Loucy (cell line): Measurements from ENCODE around the gene ACACB.

Experiments
- H2AFZ ChIP-seq: fragments of 200-600 bp; sonication (generic); 2 replicates; pipeline ENCODE4 v1.6.0; 2016; ENCODE audit warnings: antibody characterized with exemption, mild to moderate bottlenecking, low read length, moderate library complexity
- H3F3A ChIP-seq: fragments of 200-600 bp; 2 replicates; pipeline ENCODE4 v1.6.0; 2016; ENCODE audit warnings: antibody characterized with exemption, low read depth, mild to moderate bottlenecking
- H3K27me3 ChIP-seq: fragments of 200-600 bp; sonication (generic); 2 replicates; pipeline ENCODE4 v1.6.1; 2014; ENCODE audit warnings: low read length, mild to moderate bottlenecking; ENCODE audit not compliant: insufficient read depth, poor library complexity, severe bottlenecking
- H3K36me3 ChIP-seq: fragments of 200-600 bp; sonication (generic); 2 replicates; pipeline ENCODE4 v1.6.1; 2016; ENCODE audit warnings: low read length; ENCODE audit not compliant: insufficient read depth
- H3K4me1 ChIP-seq: fragments of 200-600 bp; sonication (generic); 2 replicates; pipeline ENCODE4 v1.5.1; 2014; ENCODE audit warnings: low read length, mild to moderate bottlenecking; ENCODE audit not compliant: insufficient read depth, poor library complexity, severe bottlenecking
- H3K4me2 ChIP-seq: fragments of 200-600 bp; sonication (generic); 2 replicates; pipeline ENCODE4 v1.6.0; 2014; ENCODE audit warnings: antibody characterized with exemption, low read length, low read depth, mild to moderate bottlenecking; ENCODE audit not compliant: poor library complexity, severe bottlenecking
- H3K4me3 ChIP-seq: fragments of 200-600 bp; sonication (generic); 2 replicates; pipeline ENCODE4 v1.5.1; 2014; ENCODE audit warnings: low read length, mild to moderate bottlenecking, mixed read lengths; ENCODE audit not compliant: poor library complexity, severe bottlenecking
- H3K79me2 ChIP-seq: fragments of 200-600 bp; sonication (generic); 2 replicates; pipeline ENCODE4 v1.6.1; 2014; ENCODE audit warnings: low read length; ENCODE audit not compliant: insufficient read depth
- H3K9ac ChIP-seq: fragments of 200-600 bp; sonication (generic); 2 replicates; pipeline ENCODE4 v1.6.0; 2014; ENCODE audit warnings: mild to moderate bottlenecking, low read depth, low read length, moderate library complexity; ENCODE audit not compliant: poor library complexity, severe bottlenecking
- H3K9me2 ChIP-seq: fragments of 200-600 bp; sonication (generic); replicated peaks from 2 replicates; pipeline ENCODE4 v1.6.1; 2016; ENCODE audit warnings: low read depth, low read length, mixed read lengths
- H3K9me3 ChIP-seq: fragments of 200-600 bp; sonication (generic); 2 replicates; pipeline ENCODE4 v1.6.1; 2014; ENCODE audit warnings: mild to moderate bottlenecking, antibody characterized with exemption, low read length, low read depth; ENCODE audit not compliant: insufficient read depth
- H4K20me1 ChIP-seq: fragments of 200-600 bp; sonication (generic); 2 replicates; pipeline ENCODE4 v1.6.0; 2014; ENCODE audit warnings: antibody characterized with exemption, low read length, mild to moderate bottlenecking; ENCODE audit not compliant: insufficient read depth, poor library complexity, severe bottlenecking
- EZH2phosphoT487 ChIP-seq: fragments of 200-600 bp; IDR thresholded peaks from 2 replicates; pipeline ENCODE4 v1.6.1; 2018; ENCODE audit warnings: antibody characterized with exemption, mild to moderate bottlenecking, moderate library complexity, borderline replicate concordance
- TF ChIP-seq, protein P1 (sequence below): fragments of 200-600 bp; sonication (generic); conservative IDR thresholded peaks from 2 replicates; pipeline ENCODE4 v1.5.1; 2014; ENCODE audit warnings: mild to moderate bottlenecking, antibody characterized with exemption, low read length

The ACACB gene

DNA sequence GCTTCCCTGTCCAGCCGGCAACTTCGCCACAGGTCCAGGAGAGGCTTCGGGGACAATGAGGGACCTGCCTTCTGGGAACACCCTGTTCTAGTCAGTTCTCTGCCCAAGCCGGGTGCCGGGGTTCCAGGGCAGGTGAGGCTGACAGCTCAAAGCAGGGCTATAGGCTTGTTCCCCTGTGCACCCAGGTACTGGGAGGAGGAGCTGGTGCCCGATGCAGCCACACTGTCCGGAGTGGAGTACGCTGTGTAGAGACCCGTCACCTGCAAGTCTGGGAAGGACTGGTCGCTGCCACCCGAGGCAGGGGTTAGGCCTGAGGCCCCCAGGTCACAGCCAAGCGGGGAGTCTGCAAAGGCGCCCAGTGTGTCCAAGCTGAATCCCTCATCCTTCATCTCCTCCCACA, 163.1 kb downstream of the ACACB start:
- Histone ChIP-seq H3K9me3 (no peaks in the 10 kb centered on the region), H2AFZ (no peak overlapping the region), H3K36me3 (no peaks in the 10 kb centered on the region), H3K4me2 (no peak overlapping the region), H3F3A (no peaks in the 10 kb centered on the region), H3K27me3 (no peaks in the 10 kb centered on the region), H4K20me1 (no peaks in the 10 kb centered on the region), H3K4me3 (no peak overlapping the region), H3K9me2 (no peaks in the 10 kb centered on the region), H3K9ac (no peak overlapping the region), H3K79me2 (no peaks in the 10 kb centered on the region), H3K4me1 (peaks cover 13% of the 10 kb centered on the region)
- TF ChIP-seq, protein P1, sequence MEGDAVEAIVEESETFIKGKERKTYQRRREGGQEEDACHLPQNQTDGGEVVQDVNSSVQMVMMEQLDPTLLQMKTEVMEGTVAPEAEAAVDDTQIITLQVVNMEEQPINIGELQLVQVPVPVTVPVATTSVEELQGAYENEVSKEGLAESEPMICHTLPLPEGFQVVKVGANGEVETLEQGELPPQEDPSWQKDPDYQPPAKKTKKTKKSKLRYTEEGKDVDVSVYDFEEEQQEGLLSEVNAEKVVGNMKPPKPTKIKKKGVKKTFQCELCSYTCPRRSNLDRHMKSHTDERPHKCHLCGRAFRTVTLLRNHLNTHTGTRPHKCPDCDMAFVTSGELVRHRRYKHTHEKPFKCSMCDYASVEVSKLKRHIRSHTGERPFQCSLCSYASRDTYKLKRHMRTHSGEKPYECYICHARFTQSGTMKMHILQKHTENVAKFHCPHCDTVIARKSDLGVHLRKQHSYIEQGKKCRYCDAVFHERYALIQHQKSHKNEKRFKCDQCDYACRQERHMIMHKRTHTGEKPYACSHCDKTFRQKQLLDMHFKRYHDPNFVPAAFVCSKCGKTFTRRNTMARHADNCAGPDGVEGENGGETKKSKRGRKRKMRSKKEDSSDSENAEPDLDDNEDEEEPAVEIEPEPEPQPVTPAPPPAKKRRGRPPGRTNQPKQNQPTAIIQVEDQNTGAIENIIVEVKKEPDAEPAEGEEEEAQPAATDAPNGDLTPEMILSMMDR, result no peak
- TF ChIP-seq EZH2phosphoT487, result no peak

- H3K4me3 ChIP-seq, result no peak overlapping the region
- no peak overlapping the region for H2AFZ ChIP-seq
- no peaks in the 10 kb centered on the region for H3K9me2 ChIP-seq
- H4K20me1 ChIP-seq, result no peaks in the 10 kb centered on the region
- no peaks in the 10 kb centered on the region for H3K27me3 ChIP-seq
- H3F3A ChIP-seq, result no peaks in the 10 kb centered on the region
- no peaks in the 10 kb centered on the region for H3K9me3 ChIP-seq
- peaks cover 12% of the 10 kb centered on the region for H3K4me1 ChIP-seq
- no peak for TF ChIP-seq EZH2phosphoT487
- TF ChIP-seq, protein P1, result no peak
- H3K36me3 ChIP-seq, result no peaks in the 10 kb centered on the region
- no peak overlapping the region for H3K4me2 ChIP-seq
- H3K9ac ChIP-seq, result no peak overlapping the region
- H3K79me2 ChIP-seq, result no peaks in the 10 kb centered on the region
Observed at GRCh38 chr12:109281452-109281851, 165.1 kb downstream of the ACACB start.

GRCh38 chr12:109284392-109284791, 168.0 kb downstream of the ACACB start:
- no peak overlapping the region for H3K4me2 ChIP-seq
- H3K27me3 ChIP-seq, result no peaks in the 10 kb centered on the region
- H3K9me3 ChIP-seq, result no peaks in the 10 kb centered on the region
- no peak overlapping the region for H3K9ac ChIP-seq
- H3K36me3 ChIP-seq, result no peaks in the 10 kb centered on the region
- TF ChIP-seq, protein P1, result no peak
- TF ChIP-seq EZH2phosphoT487, result no peak
- H3K4me1 ChIP-seq, result no peaks in the 10 kb centered on the region
- H3K79me2 ChIP-seq, result no peaks in the 10 kb centered on the region
- H3F3A ChIP-seq, result no peaks in the 10 kb centered on the region
- no peak overlapping the region for H3K4me3 ChIP-seq
- H4K20me1 ChIP-seq, result no peaks in the 10 kb centered on the region
- H2AFZ ChIP-seq, result no peak overlapping the region
- no peaks in the 10 kb centered on the region for H3K9me2 ChIP-seq
